ENCODE measurements around the gene MRPL38.

Gene MRPL38

GRCh38 chr17:75925912-75926311 lies 21.2 kb upstream of the MRPL38 start:
- Histone ChIP-seq H3K27me3 (ENCODE audit: insufficient read depth, poor library complexity, severe bottlenecking) (no peaks in the 10 kb centered on the region), H3K4me1 (ENCODE audit: insufficient read depth, poor library complexity, severe bottlenecking) (no peaks in the 10 kb centered on the region), H3K9me3 (ENCODE audit: severe bottlenecking) (no peaks in the 10 kb centered on the region), H3K27ac (ENCODE audit: poor library complexity, severe bottlenecking) (no peak overlapping the region), H3K4me3 (ENCODE audit: severe bottlenecking) (no peak overlapping the region), H3K36me3 (ENCODE audit: low read depth) (peaks cover 18% of the 10 kb centered on the region)
- no peak for ATAC-seq (ENCODE audit: low read depth)
- TF ChIP-seq, protein P1, sequence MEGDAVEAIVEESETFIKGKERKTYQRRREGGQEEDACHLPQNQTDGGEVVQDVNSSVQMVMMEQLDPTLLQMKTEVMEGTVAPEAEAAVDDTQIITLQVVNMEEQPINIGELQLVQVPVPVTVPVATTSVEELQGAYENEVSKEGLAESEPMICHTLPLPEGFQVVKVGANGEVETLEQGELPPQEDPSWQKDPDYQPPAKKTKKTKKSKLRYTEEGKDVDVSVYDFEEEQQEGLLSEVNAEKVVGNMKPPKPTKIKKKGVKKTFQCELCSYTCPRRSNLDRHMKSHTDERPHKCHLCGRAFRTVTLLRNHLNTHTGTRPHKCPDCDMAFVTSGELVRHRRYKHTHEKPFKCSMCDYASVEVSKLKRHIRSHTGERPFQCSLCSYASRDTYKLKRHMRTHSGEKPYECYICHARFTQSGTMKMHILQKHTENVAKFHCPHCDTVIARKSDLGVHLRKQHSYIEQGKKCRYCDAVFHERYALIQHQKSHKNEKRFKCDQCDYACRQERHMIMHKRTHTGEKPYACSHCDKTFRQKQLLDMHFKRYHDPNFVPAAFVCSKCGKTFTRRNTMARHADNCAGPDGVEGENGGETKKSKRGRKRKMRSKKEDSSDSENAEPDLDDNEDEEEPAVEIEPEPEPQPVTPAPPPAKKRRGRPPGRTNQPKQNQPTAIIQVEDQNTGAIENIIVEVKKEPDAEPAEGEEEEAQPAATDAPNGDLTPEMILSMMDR (IDR thresholded peaks at IDR 0.05; ENCODE audit: poor library complexity, severe bottlenecking), result no peak
- no peak for DNase-seq (ENCODE audit: low spot score)

GRCh38 chr17:75925103-75925502 lies 20.4 kb upstream of the MRPL38 start:
- Histone ChIP-seq H3K27ac (ENCODE audit: poor library complexity, severe bottlenecking) (no peak overlapping the region), H3K36me3 (ENCODE audit: low read depth) (peaks cover 18% of the 10 kb centered on the region), H3K9me3 (ENCODE audit: severe bottlenecking) (no peaks in the 10 kb centered on the region), H3K27me3 (ENCODE audit: insufficient read depth, poor library complexity, severe bottlenecking) (no peaks in the 10 kb centered on the region), H3K4me3 (ENCODE audit: severe bottlenecking) (no peak overlapping the region), H3K4me1 (ENCODE audit: insufficient read depth, poor library complexity, severe bottlenecking) (no peaks in the 10 kb centered on the region)
- DNase-seq (ENCODE audit: low spot score), result no peak
- no peak for ATAC-seq (ENCODE audit: low read depth)
- TF ChIP-seq, protein P1 (IDR thresholded peaks at IDR 0.05; ENCODE audit: poor library complexity, severe bottlenecking), result no peak

GRCh38 chr17:75922963-75923874 lies 18.5 kb upstream of the MRPL38 start:
- TF ChIP-seq, protein P1 (IDR thresholded peaks at IDR 0.05; ENCODE audit: poor library complexity, severe bottlenecking), result no peak
- H3K36me3 ChIP-seq (ENCODE audit: low read depth), result peaks cover 21% of the 10 kb centered on the region
- no peaks in the 10 kb centered on the region for H3K9me3 ChIP-seq (ENCODE audit: severe bottlenecking)
- no peaks in the 10 kb centered on the region for H3K27me3 ChIP-seq (ENCODE audit: insufficient read depth, poor library complexity, severe bottlenecking)
- no peak for DNase-seq (ENCODE audit: low spot score)
- ATAC-seq (ENCODE audit: low read depth), result no peak
- H3K4me1 ChIP-seq (ENCODE audit: insufficient read depth, poor library complexity, severe bottlenecking), result no peaks in the 10 kb centered on the region
- no peak overlapping the region for H3K4me3 ChIP-seq (ENCODE audit: severe bottlenecking)
- no peak overlapping the region for H3K27ac ChIP-seq (ENCODE audit: poor library complexity, severe bottlenecking)

- DNase-seq (ENCODE audit: low spot score) (no peak), ATAC-seq (ENCODE audit: low read depth) (no peak)
- TF ChIP-seq, protein P1 (IDR thresholded peaks at IDR 0.05; ENCODE audit: poor library complexity, severe bottlenecking), result no peak
- H3K9me3 ChIP-seq (ENCODE audit: severe bottlenecking), result no peaks in the 10 kb centered on the region
- no peak overlapping the region for H3K27ac ChIP-seq (ENCODE audit: poor library complexity, severe bottlenecking)
- no peaks in the 10 kb centered on the region for H3K4me1 ChIP-seq (ENCODE audit: insufficient read depth, poor library complexity, severe bottlenecking)
- no peaks in the 10 kb centered on the region for H3K27me3 ChIP-seq (ENCODE audit: insufficient read depth, poor library complexity, severe bottlenecking)
- H3K36me3 ChIP-seq (ENCODE audit: low read depth), result peaks cover 16% of the 10 kb centered on the region
- H3K4me3 ChIP-seq (ENCODE audit: severe bottlenecking), result no peak overlapping the region
Measured at GRCh38 chr17:75922173-75922961, 17.7 kb upstream of the MRPL38 start.
